Measurements from ENCODE around the gene PMS2. TPM values are rescaled to one million over a fixed set of nuclear protein-coding genes. Genes with fewer than 3 reads are reported as not detected.
A peak's percentile ranks its signal among the peaks of the same experiment; 100 is the strongest.
"Not testable (repeated sequence)": the region's sequence is repeated elsewhere in the genome, so short reads cannot be mapped to it uniquely, and the experiment has no call there.

Gene PMS2
- total RNA-seq, 6 donors from 2014 or later: 5.1 to 15.7 (median 9.7) TPM

DNA sequence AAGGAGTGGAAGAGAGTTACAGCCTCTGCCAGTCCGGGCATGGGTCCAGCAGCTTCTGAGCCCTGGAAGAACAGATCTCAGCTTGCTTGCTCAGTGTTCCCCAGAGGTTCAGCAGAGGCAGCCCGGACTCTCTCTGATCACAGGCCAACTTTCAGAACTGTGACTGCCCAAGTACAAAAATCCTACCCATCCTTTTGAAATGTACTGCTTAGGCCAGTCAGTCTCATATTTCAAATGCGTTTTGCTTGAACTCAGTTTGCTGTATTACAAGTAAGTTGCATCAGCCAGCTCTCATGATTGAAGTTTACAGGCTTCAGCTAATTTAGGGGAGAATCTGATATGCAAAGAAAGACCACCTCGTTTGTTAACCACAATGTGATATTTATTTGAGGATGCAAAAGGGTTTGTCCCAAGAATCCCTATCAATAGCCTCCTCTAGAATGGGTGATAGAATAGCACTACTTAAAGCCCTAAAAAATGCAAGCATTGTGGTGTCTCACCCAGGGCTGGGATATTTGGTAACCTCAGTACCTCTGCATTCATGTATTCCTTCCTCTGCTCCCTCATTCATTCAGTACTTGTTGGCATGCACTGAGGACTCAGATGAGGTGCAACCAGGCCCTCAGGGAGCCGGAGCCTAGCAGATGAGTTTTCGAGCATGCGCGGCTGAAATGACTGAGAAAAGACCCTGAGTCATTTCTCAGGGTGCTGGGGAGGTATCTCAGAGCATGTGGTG is 7.2 kb upstream of the PMS2 start:
- peak in 1 of 2 donors; percentile 67 for DNase-seq
- Histone ChIP-seq H3K4me1 (peaks cover 7 to 22% (median 19%) of the 10 kb centered on the region in 4 donors), H3K9me3 (no peaks in the 10 kb centered on the region), H3K4me3 (no peak overlapping the region), H3K36me3 (peaks cover 18 to 60% (median 47%) of the 10 kb centered on the region in 4 donors), H3K27me3 (no peaks in the 10 kb centered on the region), H3K27ac (peak overlapping the region; percentile 3 to 46 (median 32))
- 80 to 81% methylated on average over 8 of the region's 8 CpGs for WGBS, 2 donors
- peak in 1 of 4 donors; percentile 19 for TF ChIP-seq POLR2A (IDR thresholded peaks at IDR 0.05)
- TF ChIP-seq EP300 (IDR thresholded peaks at IDR 0.05): no peak
- peak; percentile 41 to 77 for ATAC-seq (ENCODE audit: low FRiP score in 2 of 2)

DNA sequence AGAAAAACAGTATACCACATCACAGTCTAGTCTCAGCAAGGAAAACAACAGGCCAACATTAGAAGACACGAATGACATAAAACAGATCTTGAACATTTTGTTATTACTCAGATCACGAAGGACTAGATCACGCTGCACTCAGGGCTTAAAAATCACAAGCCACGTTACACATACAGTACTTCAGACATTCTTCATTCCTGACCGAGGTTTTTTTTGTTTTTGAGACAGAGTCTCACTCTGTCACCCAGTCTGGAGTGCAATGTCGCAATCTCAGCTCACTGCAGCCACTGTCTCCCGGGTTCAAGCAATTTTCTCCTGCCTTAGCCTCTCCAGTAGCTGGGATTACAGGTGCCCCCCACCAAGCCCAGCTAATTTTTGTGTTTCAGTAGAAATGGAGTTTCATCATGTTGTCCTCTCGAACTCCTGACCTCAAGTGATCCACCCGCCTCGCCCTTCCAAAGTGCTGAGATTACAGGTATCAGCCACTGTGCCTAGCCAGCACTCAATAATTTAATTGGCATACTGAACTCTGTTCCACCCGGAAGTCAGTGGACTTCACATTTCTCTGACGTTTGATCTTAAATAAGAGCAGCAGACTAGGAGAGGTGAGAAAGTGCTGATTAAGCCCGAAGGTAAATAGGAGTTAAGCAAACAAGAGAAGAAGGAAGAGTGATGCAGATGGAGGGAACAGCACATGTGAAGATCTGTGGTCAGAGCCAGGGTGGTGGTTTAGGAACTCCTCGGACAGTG is 3.7 kb upstream of the PMS2 start:
- Histone ChIP-seq H3K4me3 (no peak overlapping the region), H3K36me3 (peaks cover 4 to 25% (median 16%) of the 10 kb centered on the region in 4 donors), H3K27me3 (no peaks in the 10 kb centered on the region), H3K4me1 (peaks cover 22 to 46% (median 29%) of the 10 kb centered on the region in 4 donors), H3K9me3 (no peaks in the 10 kb centered on the region), H3K27ac (peak overlapping the region in 3 of 4 donors; percentile 38 to 70 (median 60))
- 62% methylated on average over 14 of the region's 14 CpGs for WGBS, 2 donors
- TF ChIP-seq, protein P1, sequence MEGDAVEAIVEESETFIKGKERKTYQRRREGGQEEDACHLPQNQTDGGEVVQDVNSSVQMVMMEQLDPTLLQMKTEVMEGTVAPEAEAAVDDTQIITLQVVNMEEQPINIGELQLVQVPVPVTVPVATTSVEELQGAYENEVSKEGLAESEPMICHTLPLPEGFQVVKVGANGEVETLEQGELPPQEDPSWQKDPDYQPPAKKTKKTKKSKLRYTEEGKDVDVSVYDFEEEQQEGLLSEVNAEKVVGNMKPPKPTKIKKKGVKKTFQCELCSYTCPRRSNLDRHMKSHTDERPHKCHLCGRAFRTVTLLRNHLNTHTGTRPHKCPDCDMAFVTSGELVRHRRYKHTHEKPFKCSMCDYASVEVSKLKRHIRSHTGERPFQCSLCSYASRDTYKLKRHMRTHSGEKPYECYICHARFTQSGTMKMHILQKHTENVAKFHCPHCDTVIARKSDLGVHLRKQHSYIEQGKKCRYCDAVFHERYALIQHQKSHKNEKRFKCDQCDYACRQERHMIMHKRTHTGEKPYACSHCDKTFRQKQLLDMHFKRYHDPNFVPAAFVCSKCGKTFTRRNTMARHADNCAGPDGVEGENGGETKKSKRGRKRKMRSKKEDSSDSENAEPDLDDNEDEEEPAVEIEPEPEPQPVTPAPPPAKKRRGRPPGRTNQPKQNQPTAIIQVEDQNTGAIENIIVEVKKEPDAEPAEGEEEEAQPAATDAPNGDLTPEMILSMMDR (IDR thresholded peaks at IDR 0.05): no peak
- TF ChIP-seq EP300 (IDR thresholded peaks at IDR 0.05): no peak
- no peak for TF ChIP-seq POLR2AphosphoS5 (IDR thresholded peaks at IDR 0.05)
- TF ChIP-seq POLR2A (IDR thresholded peaks at IDR 0.05): no peak
- ATAC-seq (ENCODE audit: low FRiP score in 2 of 2) (peak in 1 of 2 donors; percentile 64), DNase-seq (peak in 1 of 2 donors; percentile 62)

DNA sequence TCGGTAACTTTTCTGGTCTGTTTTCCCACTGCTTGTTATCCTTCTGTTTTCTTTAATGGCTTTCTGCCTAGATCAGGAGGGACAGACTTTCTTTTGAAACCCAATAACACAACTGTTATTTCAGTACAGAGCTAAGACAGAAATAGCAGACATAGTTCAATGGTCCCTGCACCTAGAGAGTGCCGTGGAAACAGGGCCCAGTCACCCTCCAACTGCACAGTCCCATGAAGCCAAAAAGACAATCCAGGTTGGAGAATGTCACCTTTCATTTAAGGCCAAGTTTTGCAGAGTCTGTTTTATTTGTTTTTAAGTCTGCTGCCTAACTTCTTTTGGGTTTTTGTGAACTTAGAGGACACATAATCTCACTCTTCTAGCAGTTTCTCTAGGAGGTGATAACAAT is 2.7 kb upstream of the PMS2 start:
- Histone ChIP-seq H3K9me3 (no peaks in the 10 kb centered on the region), H3K4me3 (no peak overlapping the region), H3K27ac (peak overlapping the region in 3 of 4 donors; percentile 38 to 70 (median 60)), H3K27me3 (no peaks in the 10 kb centered on the region), H3K36me3 (peaks cover 2 to 15% (median 11%) of the 10 kb centered on the region in 4 donors), H3K4me1 (peaks cover 22 to 46% (median 29%) of the 10 kb centered on the region in 4 donors)
- TF ChIP-seq POLR2AphosphoS5 (IDR thresholded peaks at IDR 0.05) (no peak), EP300 (IDR thresholded peaks at IDR 0.05) (no peak), POLR2A (IDR thresholded peaks at IDR 0.05) (no peak)
- TF ChIP-seq, protein P1 (IDR thresholded peaks at IDR 0.05): no peak
- no peak for DNase-seq
- WGBS, 2 donors: 92 to 94% methylated on average over 2 of the region's 2 CpGs
- ATAC-seq (ENCODE audit: low FRiP score in 2 of 2): no peak

DNA sequence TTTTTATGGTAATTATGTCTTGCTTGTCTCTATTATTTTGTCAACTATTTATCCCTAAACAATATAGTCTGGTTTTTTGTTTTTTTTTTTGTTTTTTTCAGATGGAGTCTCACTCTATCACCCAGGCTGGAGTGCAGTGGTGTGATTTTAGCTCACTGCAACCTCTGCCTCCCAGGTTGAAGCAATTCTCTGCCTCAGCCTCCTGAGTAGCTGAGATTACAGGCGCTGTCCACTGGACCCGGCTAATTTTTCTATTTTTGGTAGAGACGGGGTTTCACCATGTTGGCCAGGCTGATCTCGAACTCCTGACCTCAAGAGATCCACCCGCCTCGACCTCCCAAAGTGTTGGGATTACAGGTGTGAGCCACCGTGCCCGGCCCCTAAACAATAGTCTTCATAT is 1.5 kb upstream of the PMS2 start:
- DNase-seq; H3K27me3 ChIP-seq; ATAC-seq (ENCODE audit: low FRiP score in 2 of 2); H3K9me3 ChIP-seq; H3K36me3 ChIP-seq; H3K4me3 ChIP-seq: not testable (repeated sequence)
- peak overlapping the region in 2 of 4 donors; percentile 91 to 96 for H3K27ac ChIP-seq
- WGBS, 2 donors: 90 to 93% methylated on average over 8 of the region's 8 CpGs
- peaks cover 17 to 43% (median 22%) of the 10 kb centered on the region in 4 donors for H3K4me1 ChIP-seq

DNA sequence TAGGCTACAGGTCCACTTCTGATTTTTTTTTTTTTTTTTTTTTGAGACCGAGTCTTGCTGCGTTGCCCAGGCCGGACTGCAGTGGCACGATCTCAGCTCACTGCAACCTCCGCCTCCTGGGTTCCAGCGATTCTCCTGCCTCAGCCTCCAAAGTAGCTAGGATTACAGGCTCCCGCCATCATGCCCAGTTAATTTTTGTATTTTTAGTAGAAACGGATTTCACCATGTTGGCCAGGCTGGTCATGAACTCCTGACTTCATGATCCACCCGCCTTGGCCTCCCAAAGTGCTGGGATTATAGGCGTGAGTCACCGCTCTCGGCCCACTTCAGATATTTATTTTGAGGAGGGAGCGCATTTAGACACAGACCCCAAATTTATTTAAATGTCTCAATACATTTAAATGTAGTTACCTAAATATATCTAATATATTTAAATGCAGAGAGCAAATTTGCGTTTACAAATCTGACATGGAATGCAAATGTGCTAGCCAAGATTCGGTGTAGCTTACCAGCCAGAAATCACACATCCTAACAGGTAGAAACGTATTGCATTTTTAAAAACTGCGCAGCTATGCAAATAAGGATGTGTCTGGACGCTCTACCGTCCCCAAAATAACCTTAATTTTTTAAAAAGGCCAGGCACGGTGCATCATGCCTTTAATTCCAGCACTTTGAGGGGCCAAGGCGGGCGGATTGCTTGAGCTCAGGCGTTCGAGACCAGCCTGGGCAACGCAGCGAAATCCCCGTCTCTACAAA is 836 bp downstream of the PMS2 start:
- Histone ChIP-seq H3K36me3 (peaks cover 0 to 17% (median 3%) of the 10 kb centered on the region in 4 donors), H3K4me3 (peak overlapping the region; percentile 60 to 81 (median 76)), H3K4me1 (peaks cover 10 to 34% (median 20%) of the 10 kb centered on the region in 4 donors), H3K27ac (peak overlapping the region; percentile 91 to 96 (median 92))
- not testable (repeated sequence) for DNase-seq; ATAC-seq (ENCODE audit: low FRiP score in 2 of 2); H3K9me3 ChIP-seq; H3K27me3 ChIP-seq
- WGBS, 2 donors: 45 to 49% methylated on average over 27 of the region's 27 CpGs

DNA sequence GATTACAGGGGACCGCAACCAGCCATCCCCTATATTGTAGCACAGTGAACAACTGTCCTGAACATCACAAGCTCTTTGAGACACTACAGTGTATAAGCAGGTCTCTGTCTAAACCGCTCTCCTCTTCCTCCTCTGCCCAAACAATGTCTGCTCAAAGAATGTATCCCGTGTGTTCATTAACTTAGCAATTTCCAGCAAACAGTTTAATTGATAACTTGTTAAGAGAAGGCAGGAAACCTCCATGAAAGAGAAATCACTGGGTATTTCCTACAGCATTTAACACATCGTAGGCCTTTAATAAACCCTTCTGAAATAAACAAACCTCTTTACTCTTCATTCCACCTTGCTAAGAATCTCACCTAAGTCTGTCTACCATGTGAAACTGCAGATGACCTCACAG is 1.5 kb downstream of the PMS2 start:
- H3K9me3 ChIP-seq: no peaks in the 10 kb centered on the region
- TF ChIP-seq POLR2A (IDR thresholded peaks at IDR 0.05) (no peak), POLR2AphosphoS5 (IDR thresholded peaks at IDR 0.05) (no peak), EP300 (IDR thresholded peaks at IDR 0.05) (no peak)
- TF ChIP-seq, protein P1 (IDR thresholded peaks at IDR 0.05): no peak
- WGBS, 2 donors: 78 to 88% methylated on average over 4 of the region's 4 CpGs
- H3K4me1 ChIP-seq: peaks cover 10 to 33% (median 20%) of the 10 kb centered on the region in 4 donors
- ATAC-seq (ENCODE audit: low FRiP score in 2 of 2) (no peak), DNase-seq (no peak)
- no peak overlapping the region for H3K4me3 ChIP-seq
- H3K36me3 ChIP-seq: peaks cover 1 to 23% (median 8%) of the 10 kb centered on the region in 4 donors
- no peak overlapping the region for H3K27ac ChIP-seq
- no peaks in the 10 kb centered on the region for H3K27me3 ChIP-seq

Data from upper lobe of left lung (tissue), 6 donors.